Measurements from ENCODE around the gene MAP3K5.

The MAP3K5 gene

DNA sequence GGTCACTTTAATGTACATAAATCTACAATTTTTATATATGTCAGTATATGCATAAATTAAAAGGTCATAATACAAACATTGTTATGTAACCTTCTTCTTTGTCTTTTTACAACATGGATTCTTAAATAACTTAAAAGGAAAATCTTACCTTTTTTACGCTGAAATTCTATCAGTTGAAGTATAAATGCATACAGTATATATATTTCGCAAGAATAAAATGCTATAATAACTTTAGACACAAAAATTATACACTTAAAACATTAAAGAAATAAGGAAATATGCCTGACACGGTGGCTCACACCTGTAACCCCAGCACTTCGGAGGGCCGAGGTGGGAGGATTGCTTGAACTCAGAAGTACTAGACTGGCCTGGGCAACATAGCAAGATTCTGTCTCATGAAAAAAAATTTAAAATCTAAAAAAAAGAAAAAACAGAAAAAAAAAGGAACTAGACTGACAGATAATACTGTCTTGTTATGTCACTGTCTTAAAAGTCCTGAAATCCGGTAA lies 132.2 kb downstream of the MAP3K5 start:
- DNase-seq, result no peak
- Histone ChIP-seq H3K36me3 (ENCODE audit: control insufficient read depth in 4 of 4, insufficient read depth in 4 of 4, low read length in 3 of 4) (peaks cover 0 to 18% (median 5%) of the 10 kb centered on the region in 4 experiments), H3K4me1 (ENCODE audit: control extremely low read depth in 1 of 4, control insufficient read depth in 4 of 4, insufficient read depth in 4 of 4, low read length in 3 of 4) (peaks cover 5 to 11% (median 7%) of the 10 kb centered on the region in 4 experiments), H3K27ac (ENCODE audit: insufficient read depth in 1 of 2, low read depth in 1 of 2, low read length in 2 of 2, poor library complexity in 1 of 2, severe bottlenecking in 2 of 2) (no peak overlapping the region), H3K27me3 (replicated peaks in 2 of 5; ENCODE audit: control insufficient read depth in 4 of 5, insufficient read depth in 5 of 5, low read length in 4 of 5) (no peaks in the 10 kb centered on the region), H3K9me3 (ENCODE audit: control extremely low read depth in 1 of 5, control insufficient read depth in 4 of 5, insufficient read depth in 2 of 5, low read depth in 1 of 5, low read length in 4 of 5) (no peaks in the 10 kb centered on the region), H3K4me3 (ENCODE audit: control insufficient read depth in 1 of 7, extremely low read depth in 1 of 7, insufficient read depth in 4 of 7, low read depth in 2 of 7, low read length in 6 of 7) (no peak overlapping the region)
- 80% methylated on average over 2 of the region's 6 CpGs for WGBS (ENCODE audit: insufficient coverage)
- ChIA-PET POLR2A (no interaction called here), CTCF (no interaction called here)

DNA sequence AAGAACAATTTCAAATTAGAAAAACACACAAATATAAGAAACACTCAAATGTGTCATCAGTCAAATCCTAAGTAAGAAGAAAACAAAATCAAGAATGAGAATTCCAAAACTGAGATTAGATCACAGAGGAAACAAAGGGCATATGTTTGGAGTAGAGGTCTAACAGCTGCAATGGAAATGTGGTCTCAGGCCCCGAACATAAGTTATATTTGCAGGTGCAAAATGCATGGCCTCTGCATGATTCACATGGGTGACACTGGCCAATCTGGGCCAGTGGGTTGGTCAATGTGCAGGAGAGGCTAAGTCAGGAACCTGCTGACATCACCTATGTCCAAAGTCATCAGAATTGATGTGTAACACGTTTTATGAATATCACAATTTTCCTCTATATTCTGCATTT lies 133.6 kb downstream of the MAP3K5 start:
- Histone ChIP-seq H3K9me3 (ENCODE audit: control extremely low read depth in 1 of 5, control insufficient read depth in 4 of 5, insufficient read depth in 2 of 5, low read depth in 1 of 5, low read length in 4 of 5) (no peaks in the 10 kb centered on the region), H3K36me3 (ENCODE audit: control insufficient read depth in 4 of 4, insufficient read depth in 4 of 4, low read length in 3 of 4) (peaks cover 0 to 20% (median 5%) of the 10 kb centered on the region in 4 experiments), H3K4me1 (ENCODE audit: control extremely low read depth in 1 of 4, control insufficient read depth in 4 of 4, insufficient read depth in 4 of 4, low read length in 3 of 4) (peaks cover 5 to 16% (median 7%) of the 10 kb centered on the region in 4 experiments), H3K4me3 (ENCODE audit: control insufficient read depth in 1 of 7, extremely low read depth in 1 of 7, insufficient read depth in 4 of 7, low read depth in 2 of 7, low read length in 6 of 7) (no peak overlapping the region), H3K27me3 (replicated peaks in 2 of 5; ENCODE audit: control insufficient read depth in 4 of 5, insufficient read depth in 5 of 5, low read length in 4 of 5) (no peaks in the 10 kb centered on the region), H3K27ac (ENCODE audit: insufficient read depth in 1 of 2, low read depth in 1 of 2, low read length in 2 of 2, poor library complexity in 1 of 2, severe bottlenecking in 2 of 2) (no peak overlapping the region)
- CTCF ChIA-PET, result interaction anchor here (0.7 to 3.4 kb wide), 7 partner anchors 14 to 134 kb away, joined by 3 to 24 read pairs (median 3); partner anchors contain the start of gene MAP3K5
- POLR2A ChIA-PET, result no interaction called here
- no peak for DNase-seq
- 89% methylated on average over 1 of the region's 2 CpGs for WGBS (ENCODE audit: insufficient coverage)

DNA sequence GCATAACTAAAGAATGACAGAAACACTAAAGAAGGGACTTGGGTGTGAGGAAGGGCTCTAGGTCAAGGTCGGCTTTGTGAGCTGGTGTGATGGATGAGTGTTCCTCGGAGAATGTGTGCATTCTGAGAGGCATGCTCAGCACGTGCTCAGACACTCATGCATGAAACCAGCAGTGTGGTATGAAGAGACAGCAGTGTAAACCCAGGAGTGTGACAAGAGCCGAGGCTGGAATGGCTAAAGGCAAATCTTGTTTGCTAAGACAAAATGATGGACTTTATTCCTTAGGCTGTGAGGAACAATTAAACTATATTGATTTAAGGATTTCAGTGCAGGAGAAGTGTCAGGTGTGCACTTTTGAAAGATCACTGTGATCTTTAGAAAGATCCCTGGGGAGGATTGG lies 134.6 kb downstream of the MAP3K5 start:
- no peaks in the 10 kb centered on the region for H3K27me3 ChIP-seq (replicated peaks in 2 of 5; ENCODE audit: control insufficient read depth in 4 of 5, insufficient read depth in 5 of 5, low read length in 4 of 5)
- H3K4me3 ChIP-seq (ENCODE audit: control insufficient read depth in 1 of 7, extremely low read depth in 1 of 7, insufficient read depth in 4 of 7, low read depth in 2 of 7, low read length in 6 of 7), result no peak overlapping the region
- POLR2A ChIA-PET, result no interaction called here
- DNase-seq, result no peak
- 96% methylated on average over 4 of the region's 4 CpGs for WGBS (ENCODE audit: insufficient coverage)
- no peaks in the 10 kb centered on the region for H3K9me3 ChIP-seq (ENCODE audit: control extremely low read depth in 1 of 5, control insufficient read depth in 4 of 5, insufficient read depth in 2 of 5, low read depth in 1 of 5, low read length in 4 of 5)
- H3K27ac ChIP-seq (ENCODE audit: insufficient read depth in 1 of 2, low read depth in 1 of 2, low read length in 2 of 2, poor library complexity in 1 of 2, severe bottlenecking in 2 of 2), result no peak overlapping the region
- H3K36me3 ChIP-seq (ENCODE audit: control insufficient read depth in 4 of 4, insufficient read depth in 4 of 4, low read length in 3 of 4), result peaks cover 0 to 24% (median 5%) of the 10 kb centered on the region in 4 experiments
- CTCF ChIA-PET, result interaction anchor here (0.8 to 3.4 kb wide), 3 partner anchors 13 to 135 kb away, joined by 3 to 24 read pairs (median 5); partner anchors contain the start of gene MAP3K5
- H3K4me1 ChIP-seq (ENCODE audit: control extremely low read depth in 1 of 4, control insufficient read depth in 4 of 4, insufficient read depth in 4 of 4, low read length in 3 of 4), result peaks cover 5 to 17% (median 7%) of the 10 kb centered on the region in 4 experiments

DNA sequence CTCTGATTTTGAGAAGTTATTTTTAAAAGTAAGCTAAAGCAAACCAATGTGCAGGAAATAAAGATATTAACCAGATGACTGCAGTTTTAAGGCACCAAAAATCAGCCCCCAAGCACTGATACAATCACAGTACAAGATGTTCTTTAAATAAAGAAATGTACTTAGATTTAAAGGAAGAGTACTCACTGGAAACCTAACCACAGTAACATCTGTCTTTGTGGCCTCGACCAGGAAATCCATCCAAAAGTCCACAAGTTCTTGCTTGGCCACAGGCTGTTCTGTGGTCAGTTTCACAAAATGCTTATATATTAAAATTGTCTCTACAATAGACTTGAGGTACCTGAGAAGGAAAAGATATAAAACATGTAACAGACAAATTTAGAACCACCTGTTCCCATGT lies 136.2 kb downstream of the MAP3K5 start:
- ChIA-PET POLR2A (no interaction called here), CTCF (interaction anchor here (1.0 to 1.6 kb wide), 2 partner anchors 9 to 136 kb away, joined by 5 read pairs; partner anchors contain the start of gene MAP3K5)
- peak in 2 of 3 donors; percentile 15 to 18 for DNase-seq
- Histone ChIP-seq H3K9me3 (ENCODE audit: control extremely low read depth in 1 of 5, control insufficient read depth in 4 of 5, insufficient read depth in 2 of 5, low read depth in 1 of 5, low read length in 4 of 5) (no peaks in the 10 kb centered on the region), H3K4me3 (ENCODE audit: control insufficient read depth in 1 of 7, extremely low read depth in 1 of 7, insufficient read depth in 4 of 7, low read depth in 2 of 7, low read length in 6 of 7) (no peak overlapping the region), H3K27me3 (replicated peaks in 2 of 5; ENCODE audit: control insufficient read depth in 4 of 5, insufficient read depth in 5 of 5, low read length in 4 of 5) (no peaks in the 10 kb centered on the region), H3K27ac (ENCODE audit: insufficient read depth in 1 of 2, low read depth in 1 of 2, low read length in 2 of 2, poor library complexity in 1 of 2, severe bottlenecking in 2 of 2) (no peak overlapping the region), H3K4me1 (ENCODE audit: control extremely low read depth in 1 of 4, control insufficient read depth in 4 of 4, insufficient read depth in 4 of 4, low read length in 3 of 4) (peaks cover 5 to 17% (median 7%) of the 10 kb centered on the region in 4 experiments), H3K36me3 (ENCODE audit: control insufficient read depth in 4 of 4, insufficient read depth in 4 of 4, low read length in 3 of 4) (peaks cover 0 to 25% (median 5%) of the 10 kb centered on the region in 4 experiments)
- WGBS (ENCODE audit: insufficient coverage), result no CpG with 5 or more reads among the region's 1 CpG

DNA sequence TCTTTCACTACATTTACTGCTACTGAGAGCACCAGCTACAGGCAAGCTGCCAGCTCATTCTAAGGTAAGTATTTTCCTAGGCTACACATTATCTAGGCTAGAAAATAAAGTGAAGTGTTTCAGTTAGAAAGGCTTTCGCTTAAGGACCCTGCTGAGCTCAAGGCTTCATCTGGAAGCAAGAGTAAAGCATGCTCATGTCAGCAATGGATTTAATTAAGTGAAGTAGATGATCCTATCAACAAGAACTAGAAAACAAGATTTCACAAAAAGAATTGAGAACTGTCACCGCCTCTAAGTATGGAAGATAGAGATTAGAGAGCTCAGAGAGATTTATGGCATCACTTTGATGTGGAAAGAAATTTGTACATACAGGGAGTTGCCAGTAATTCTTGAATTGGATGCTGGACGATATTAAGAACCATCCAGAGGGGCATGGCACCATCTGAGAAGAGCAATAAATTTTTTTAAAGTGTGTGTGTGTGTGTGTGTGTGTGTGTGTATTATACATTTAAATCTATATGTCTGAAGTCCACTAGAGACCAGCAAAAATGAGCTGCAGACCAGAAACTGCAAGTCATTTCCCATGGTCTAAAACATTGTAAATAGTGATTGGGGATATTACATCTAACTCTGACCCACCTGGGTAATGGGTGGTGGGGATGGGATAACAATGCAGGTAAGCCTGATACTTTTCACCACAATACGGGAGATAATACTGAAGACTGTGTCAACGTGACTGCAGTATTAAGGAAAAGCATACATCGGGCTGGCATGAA lies 136.8 kb downstream of the MAP3K5 start:
- POLR2A ChIA-PET, result no interaction called here

DNA sequence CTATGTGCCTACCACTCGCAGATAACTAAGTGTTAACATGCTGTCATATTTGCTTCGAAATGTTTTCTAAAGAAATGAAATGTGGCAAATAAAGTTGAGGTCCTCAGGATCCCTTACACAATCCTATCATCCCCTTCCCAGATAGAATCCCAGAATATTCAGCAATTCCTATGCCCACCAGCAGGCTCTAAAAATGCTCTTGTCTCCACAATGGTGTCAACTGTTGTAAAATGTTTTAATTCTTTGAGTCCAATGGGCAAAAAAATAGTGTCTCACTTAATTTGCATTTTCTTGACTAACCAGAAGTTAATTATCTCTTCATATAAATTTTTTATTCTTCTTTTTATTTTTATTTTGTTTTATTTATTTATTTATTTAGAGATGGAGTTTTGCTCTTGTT lies 138.2 kb downstream of the MAP3K5 start:
- ChIA-PET CTCF (interaction anchor here (1.9 kb wide), 1 partner anchor 9 kb away, joined by 6 read pairs; no protein-coding TSS in a partner anchor), POLR2A (no interaction called here)
- DNase-seq, result no peak
- H3K4me3 ChIP-seq (ENCODE audit: control insufficient read depth in 1 of 7, extremely low read depth in 1 of 7, insufficient read depth in 4 of 7, low read depth in 2 of 7, low read length in 6 of 7), result no peak overlapping the region
- WGBS (ENCODE audit: insufficient coverage), result no CpG with 5 or more reads among the region's 2 CpGs
- peaks cover 5 to 17% (median 7%) of the 10 kb centered on the region in 4 experiments for H3K4me1 ChIP-seq (ENCODE audit: control extremely low read depth in 1 of 4, control insufficient read depth in 4 of 4, insufficient read depth in 4 of 4, low read length in 3 of 4)
- H3K9me3 ChIP-seq (ENCODE audit: control extremely low read depth in 1 of 5, control insufficient read depth in 4 of 5, insufficient read depth in 2 of 5, low read depth in 1 of 5, low read length in 4 of 5), result no peaks in the 10 kb centered on the region
- no peaks in the 10 kb centered on the region for H3K27me3 ChIP-seq (replicated peaks in 2 of 5; ENCODE audit: control insufficient read depth in 4 of 5, insufficient read depth in 5 of 5, low read length in 4 of 5)
- H3K36me3 ChIP-seq (ENCODE audit: control insufficient read depth in 4 of 4, insufficient read depth in 4 of 4, low read length in 3 of 4), result peaks cover 0 to 39% (median 7%) of the 10 kb centered on the region in 4 experiments
- no peak overlapping the region for H3K27ac ChIP-seq (ENCODE audit: insufficient read depth in 1 of 2, low read depth in 1 of 2, low read length in 2 of 2, poor library complexity in 1 of 2, severe bottlenecking in 2 of 2)

More for the DNA sequence above, 136.8 kb downstream of the MAP3K5 start:
- H3K36me3 ChIP-seq (ENCODE audit: control insufficient read depth in 4 of 4, insufficient read depth in 4 of 4, low read length in 3 of 4), result peaks cover 0 to 30% (median 7%) of the 10 kb centered on the region in 4 experiments
- no peaks in the 10 kb centered on the region for H3K27me3 ChIP-seq (replicated peaks in 2 of 5; ENCODE audit: control insufficient read depth in 4 of 5, insufficient read depth in 5 of 5, low read length in 4 of 5)
- no peaks in the 10 kb centered on the region for H3K9me3 ChIP-seq (ENCODE audit: control extremely low read depth in 1 of 5, control insufficient read depth in 4 of 5, insufficient read depth in 2 of 5, low read depth in 1 of 5, low read length in 4 of 5)
- CTCF ChIA-PET, result interaction anchor here (0.9 to 1.6 kb wide), 3 partner anchors 10 to 137 kb away, joined by 3 to 5 read pairs (median 5); partner anchors contain the start of gene MAP3K5
- DNase-seq, result peak in 1 of 3 donors; percentile 15
- H3K4me3 ChIP-seq (ENCODE audit: control insufficient read depth in 1 of 7, extremely low read depth in 1 of 7, insufficient read depth in 4 of 7, low read depth in 2 of 7, low read length in 6 of 7), result no peak overlapping the region
- 68% methylated on average over 3 of the region's 6 CpGs for WGBS (ENCODE audit: insufficient coverage)
- H3K27ac ChIP-seq (ENCODE audit: insufficient read depth in 1 of 2, low read depth in 1 of 2, low read length in 2 of 2, poor library complexity in 1 of 2, severe bottlenecking in 2 of 2), result no peak overlapping the region
- H3K4me1 ChIP-seq (ENCODE audit: control extremely low read depth in 1 of 4, control insufficient read depth in 4 of 4, insufficient read depth in 4 of 4, low read length in 3 of 4), result peaks cover 5 to 17% (median 7%) of the 10 kb centered on the region in 4 experiments

DNA sequence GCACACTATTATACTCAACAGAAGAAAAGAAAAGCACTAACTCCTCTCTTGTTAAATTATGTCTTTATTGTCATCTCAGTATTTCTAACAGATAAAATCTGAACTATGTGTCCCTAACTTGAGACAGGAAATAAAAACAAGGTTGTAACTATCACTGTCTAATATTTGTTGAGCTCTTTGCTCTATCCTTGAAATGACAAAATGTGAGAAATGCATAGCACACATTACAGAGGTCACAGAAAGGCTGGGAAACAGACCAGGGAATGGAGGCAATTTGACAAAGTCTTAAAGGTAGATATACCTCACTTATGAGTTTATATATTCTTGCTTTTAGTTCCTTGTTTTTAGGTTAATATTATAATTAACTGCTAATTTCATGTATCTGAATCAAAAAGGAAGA lies 139.6 kb downstream of the MAP3K5 start:
- Histone ChIP-seq H3K4me1 (ENCODE audit: control extremely low read depth in 1 of 4, control insufficient read depth in 4 of 4, insufficient read depth in 4 of 4, low read length in 3 of 4) (peaks cover 5 to 19% (median 9%) of the 10 kb centered on the region in 4 experiments), H3K27me3 (replicated peaks in 2 of 5; ENCODE audit: control insufficient read depth in 4 of 5, insufficient read depth in 5 of 5, low read length in 4 of 5) (no peaks in the 10 kb centered on the region), H3K36me3 (ENCODE audit: control insufficient read depth in 4 of 4, insufficient read depth in 4 of 4, low read length in 3 of 4) (peaks cover 2 to 28% (median 7%) of the 10 kb centered on the region in 4 experiments), H3K4me3 (ENCODE audit: control insufficient read depth in 1 of 7, extremely low read depth in 1 of 7, insufficient read depth in 4 of 7, low read depth in 2 of 7, low read length in 6 of 7) (no peak overlapping the region), H3K27ac (ENCODE audit: insufficient read depth in 1 of 2, low read depth in 1 of 2, low read length in 2 of 2, poor library complexity in 1 of 2, severe bottlenecking in 2 of 2) (no peak overlapping the region), H3K9me3 (ENCODE audit: control extremely low read depth in 1 of 5, control insufficient read depth in 4 of 5, insufficient read depth in 2 of 5, low read depth in 1 of 5, low read length in 4 of 5) (no peaks in the 10 kb centered on the region)
- no peak for DNase-seq
- CTCF ChIA-PET, result interaction anchor here (1.9 kb wide), 1 partner anchor 8 kb away, joined by 6 read pairs; no protein-coding TSS in a partner anchor
- POLR2A ChIA-PET, result no interaction called here
